Tibial nerve (tissue), 4 donors: ENCODE data around the gene YAF2. TPM values are rescaled to one million over a fixed set of nuclear protein-coding genes. Genes with fewer than 3 reads are reported as not detected.
A peak's percentile ranks its signal among the peaks of the same experiment; 100 is the strongest.
"Not testable (repeated sequence)": the region's sequence is repeated elsewhere in the genome, so short reads cannot be mapped to it uniquely, and the experiment has no call there.

Experiments used
- DNase-seq, 2 donors: peaks; one replicate each; pipeline ENCODE4 v3.0.0-alpha.2; 2019; ENCODE audit warnings: low spot score in 2 of 2
- H3K27ac ChIP-seq, 4 donors: fragments of 200-600 bp; sonication (generic) in 3 of 4; one replicate each; pipeline ENCODE4 v1.5.1; 2017 to 2019; ENCODE audit warnings: mild to moderate bottlenecking in 1 of 4
- H3K27me3 ChIP-seq, 2 donors: fragments of 200-600 bp; sonication (generic) in 1 of 2; one replicate each; pipeline versions ENCODE4 v1.5.1 to v1.6.0; 2017 to 2019
- H3K36me3 ChIP-seq, 3 donors: fragments of 200-600 bp; sonication (generic); one replicate each; pipeline ENCODE4 v1.5.1; 2018 to 2019
- H3K4me1 ChIP-seq, 4 donors: fragments of 200-600 bp; sonication (generic) in 3 of 4; one replicate each; pipeline ENCODE4 v1.5.1; 2017 to 2019
- H3K4me3 ChIP-seq, 4 donors: fragments of 200-600 bp; sonication (generic) in 3 of 4; one replicate each; pipeline ENCODE4 v1.5.1; 2017 to 2019; ENCODE audit warnings: mild to moderate bottlenecking in 1 of 4, moderate library complexity in 1 of 4
- H3K9me3 ChIP-seq, 4 donors: fragments of 200-600 bp; sonication (generic) in 3 of 4; one replicate each; pipeline ENCODE4 v1.5.1; 2017 to 2019
- EP300 ChIP-seq, 2 donors: sonication (generic); formaldehyde crosslinking; IDR thresholded peaks; one replicate each; pipeline ENCODE4 v1.6.1; 2017; ENCODE audit warnings: antibody characterized with exemption in 2 of 2, mild to moderate bottlenecking in 1 of 2
- POLR2A ChIP-seq, 2 donors: fragments of 450-650 bp; IDR thresholded peaks; one replicate each; pipeline ENCODE4 v1.6.1; 2017; ENCODE audit warnings: antibody characterized with exemption in 2 of 2, mild to moderate bottlenecking in 2 of 2, moderate library complexity in 2 of 2
- WGBS, 2 donors: methylation state at CpG; one replicate each; pipeline ENCODE4 v1.1.5; 2018; 5-methylcytosine and 5-hydroxymethylcytosine counted together
- total RNA-seq, 4 donors: library from RNA; depleted of rRNA; stranded (reverse); fragments of >200 nt; gene quantifications; one replicate each; pipeline ENCODE4 v1.1.0, GENCODE V29; 2016
- TF ChIP-seq, protein P1 (sequence below), 5 experiments: fragments of 200-600 bp in 3 of 5; fragments of 450-650 bp in 2 of 5; sonication (generic) in 3 of 5; IDR thresholded peaks; one replicate each; pipeline ENCODE4 v1.5.1; 2016 to 2019; ENCODE audit warnings: antibody characterized with exemption in 5 of 5, mild to moderate bottlenecking in 3 of 5, moderate library complexity in 2 of 5

YAF2 gene
- total RNA-seq, 4 donors from 2014 or later, result 25.7 to 66.0 (median 38.7) TPM

DNA sequence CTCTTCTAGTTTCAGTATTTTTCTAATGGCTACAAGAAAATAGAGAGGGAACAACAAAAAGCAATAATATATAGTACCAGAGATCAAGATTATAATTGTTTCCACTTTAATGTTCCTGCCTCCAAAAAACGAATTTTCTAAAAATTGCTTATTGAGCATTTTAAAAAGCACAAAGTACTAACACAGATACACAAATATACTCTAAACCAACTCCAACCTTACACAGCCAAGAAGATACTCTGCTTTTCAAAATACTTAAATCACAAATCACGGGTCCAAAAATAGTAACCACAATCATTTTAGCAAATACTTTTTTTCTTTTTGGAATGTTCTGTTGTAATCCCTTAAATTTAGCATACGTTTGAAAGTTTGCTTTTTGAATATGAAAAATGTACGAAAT lies 2.0 kb downstream of the YAF2 start:
- Histone ChIP-seq H3K27me3 (no peaks in the 10 kb centered on the region), H3K4me1 (peaks cover 0 to 53% (median 6%) of the 10 kb centered on the region in 4 donors), H3K36me3 (no peaks in the 10 kb centered on the region), H3K4me3 (no peak overlapping the region), H3K9me3 (no peaks in the 10 kb centered on the region), H3K27ac (peak overlapping the region; percentile 23 to 95 (median 75))
- DNase-seq, result no peak
- TF ChIP-seq, protein P1, sequence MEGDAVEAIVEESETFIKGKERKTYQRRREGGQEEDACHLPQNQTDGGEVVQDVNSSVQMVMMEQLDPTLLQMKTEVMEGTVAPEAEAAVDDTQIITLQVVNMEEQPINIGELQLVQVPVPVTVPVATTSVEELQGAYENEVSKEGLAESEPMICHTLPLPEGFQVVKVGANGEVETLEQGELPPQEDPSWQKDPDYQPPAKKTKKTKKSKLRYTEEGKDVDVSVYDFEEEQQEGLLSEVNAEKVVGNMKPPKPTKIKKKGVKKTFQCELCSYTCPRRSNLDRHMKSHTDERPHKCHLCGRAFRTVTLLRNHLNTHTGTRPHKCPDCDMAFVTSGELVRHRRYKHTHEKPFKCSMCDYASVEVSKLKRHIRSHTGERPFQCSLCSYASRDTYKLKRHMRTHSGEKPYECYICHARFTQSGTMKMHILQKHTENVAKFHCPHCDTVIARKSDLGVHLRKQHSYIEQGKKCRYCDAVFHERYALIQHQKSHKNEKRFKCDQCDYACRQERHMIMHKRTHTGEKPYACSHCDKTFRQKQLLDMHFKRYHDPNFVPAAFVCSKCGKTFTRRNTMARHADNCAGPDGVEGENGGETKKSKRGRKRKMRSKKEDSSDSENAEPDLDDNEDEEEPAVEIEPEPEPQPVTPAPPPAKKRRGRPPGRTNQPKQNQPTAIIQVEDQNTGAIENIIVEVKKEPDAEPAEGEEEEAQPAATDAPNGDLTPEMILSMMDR (IDR thresholded peaks at IDR 0.05), result no peak
- no peak for TF ChIP-seq POLR2A (IDR thresholded peaks at IDR 0.05)
- WGBS, 2 donors, result 50 to 59% methylated on average over 4 of the region's 4 CpGs

DNA sequence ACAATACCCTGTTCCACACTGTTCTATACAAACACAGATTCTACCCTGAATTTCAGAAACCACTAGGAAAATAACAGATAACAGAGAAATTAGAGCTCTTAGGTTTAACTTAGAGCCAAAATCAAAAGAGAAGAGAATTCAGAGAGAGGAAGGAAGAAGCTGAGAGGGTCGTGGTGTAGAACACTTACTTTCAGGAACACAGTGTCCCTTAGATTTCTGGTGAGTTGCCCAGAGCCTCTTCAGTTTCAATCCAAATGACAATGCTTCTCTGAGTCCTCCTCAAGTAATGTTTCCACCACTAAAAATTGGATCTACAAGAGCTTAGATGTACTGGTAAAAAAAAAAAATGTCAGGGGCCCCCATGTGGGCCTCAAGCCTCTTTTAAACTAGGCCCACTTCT lies 2.6 kb downstream of the YAF2 start:
- Histone ChIP-seq H3K9me3 (no peaks in the 10 kb centered on the region), H3K27ac (peak overlapping the region; percentile 23 to 95 (median 75)), H3K4me1 (peaks cover 0 to 56% (median 6%) of the 10 kb centered on the region in 4 donors), H3K36me3 (no peaks in the 10 kb centered on the region), H3K4me3 (peak overlapping the region in 1 of 4 donors; percentile 11), H3K27me3 (no peaks in the 10 kb centered on the region)
- TF ChIP-seq EP300 (IDR thresholded peaks at IDR 0.05) (no peak), POLR2A (IDR thresholded peaks at IDR 0.05) (no peak)
- TF ChIP-seq, protein P1 (IDR thresholded peaks at IDR 0.05), result no peak
- WGBS, 2 donors, result 0 to 3% methylated on average over 1 of the region's 1 CpG
- peak in 1 of 2 donors; percentile 66 for DNase-seq

DNA sequence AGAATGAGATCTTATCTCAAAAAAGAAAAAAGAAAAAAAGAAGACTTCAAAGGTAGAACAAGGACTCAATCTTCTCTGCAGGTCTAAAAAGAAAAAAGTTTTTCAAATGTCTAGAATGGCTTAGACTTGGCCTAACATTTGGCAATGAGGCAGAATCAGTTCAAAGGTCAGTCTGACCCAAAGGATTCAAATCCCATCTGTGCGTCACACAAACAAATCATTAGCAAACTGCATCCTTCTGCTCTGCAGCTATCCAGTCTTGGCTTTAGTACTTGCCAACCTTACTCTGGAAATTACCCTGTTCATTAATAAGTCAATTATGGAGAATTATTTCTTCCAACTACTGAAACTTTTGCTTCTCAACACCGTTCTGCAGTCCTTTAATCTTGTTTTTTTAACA lies 3.1 kb downstream of the YAF2 start:
- Histone ChIP-seq H3K9me3 (no peaks in the 10 kb centered on the region), H3K27me3 (no peaks in the 10 kb centered on the region), H3K36me3 (no peaks in the 10 kb centered on the region), H3K27ac (peak overlapping the region in 3 of 4 donors; percentile 60 to 95 (median 90)), H3K4me1 (peaks cover 0 to 59% (median 6%) of the 10 kb centered on the region in 4 donors), H3K4me3 (peak overlapping the region in 1 of 4 donors; percentile 11)
- TF ChIP-seq, protein P1 (IDR thresholded peaks at IDR 0.05), result no peak
- no peak for TF ChIP-seq POLR2A (IDR thresholded peaks at IDR 0.05)
- peak in 1 of 2 donors; percentile 36 for TF ChIP-seq EP300 (IDR thresholded peaks at IDR 0.05)
- WGBS, 2 donors, result 38 to 55% methylated on average over 2 of the region's 2 CpGs
- peak in 1 of 2 donors; percentile 36 for DNase-seq

DNA sequence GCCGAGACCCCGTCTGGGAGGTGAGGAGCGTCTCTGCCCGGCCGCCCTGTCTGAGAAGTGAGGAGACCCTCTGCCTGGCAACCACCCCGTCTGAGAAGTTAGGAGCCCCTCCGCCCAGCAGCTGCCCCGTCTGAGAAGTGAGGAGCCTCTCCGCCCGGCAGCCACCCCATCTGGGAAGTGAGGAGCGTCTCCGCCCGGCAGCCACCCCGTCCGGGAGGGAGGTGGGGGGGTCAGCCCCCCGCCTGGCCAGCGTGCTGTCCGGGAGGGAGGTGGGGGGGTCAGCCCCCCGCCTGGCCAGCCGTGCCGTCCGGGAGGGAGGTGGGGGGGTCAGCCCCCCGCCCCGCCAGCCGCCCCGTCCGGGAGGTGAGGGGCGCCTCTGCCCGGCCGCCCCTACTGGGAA lies 10.5 kb downstream of the YAF2 start:
- not testable (repeated sequence) for H3K36me3 ChIP-seq, H3K9me3 ChIP-seq, H3K27me3 ChIP-seq, H3K27ac ChIP-seq, H3K4me3 ChIP-seq, DNase-seq
- H3K4me1 ChIP-seq, result peaks cover 0 to 18% (median 0%) of the 10 kb centered on the region in 4 donors
- WGBS, 2 donors, result no CpG with 5 or more reads among the region's 30 CpGs

DNA sequence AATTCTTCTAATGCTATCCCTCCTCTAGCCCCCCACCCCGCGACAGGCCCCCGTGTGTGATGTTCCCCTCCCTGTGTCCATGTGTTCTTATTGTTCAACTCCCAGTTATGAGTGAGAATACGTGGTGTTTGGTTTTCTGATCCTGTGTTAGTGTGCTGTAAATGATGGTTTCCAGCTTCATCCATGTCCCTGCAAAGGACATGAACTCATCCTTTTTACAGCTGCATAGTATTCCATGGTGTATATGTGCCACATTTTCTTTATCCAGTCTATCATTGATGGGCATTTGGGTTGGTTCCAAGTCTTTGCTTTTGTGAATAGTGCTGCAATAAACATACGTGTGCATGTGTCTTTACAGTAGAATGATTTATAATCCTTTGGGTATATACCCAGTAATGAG lies 13.5 kb downstream of the YAF2 start:
- H3K27ac ChIP-seq, H3K4me1 ChIP-seq, H3K27me3 ChIP-seq, H3K4me3 ChIP-seq, H3K36me3 ChIP-seq, DNase-seq, H3K9me3 ChIP-seq: not testable (repeated sequence)
- 96 to 98% methylated on average over 5 of the region's 5 CpGs for WGBS, 2 donors

DNA sequence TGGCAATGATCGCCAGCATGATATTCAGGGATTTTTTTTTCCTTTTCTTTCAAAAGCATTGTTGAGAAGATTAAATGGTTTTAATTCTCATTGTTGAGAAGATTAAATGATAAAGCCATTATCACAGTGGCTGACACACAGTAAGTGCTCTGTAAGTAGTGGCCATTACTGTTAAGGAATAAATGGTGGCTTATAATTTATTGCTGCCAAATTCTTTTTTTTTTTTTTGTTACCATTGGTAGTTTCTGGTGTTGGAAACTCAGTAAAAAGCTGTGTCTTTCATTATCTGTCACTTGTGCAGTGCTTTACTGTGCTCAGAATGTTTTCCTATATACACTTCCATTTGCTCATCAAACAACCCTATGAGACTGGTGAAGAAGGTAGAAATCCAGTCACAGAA lies 15.3 kb downstream of the YAF2 start:
- Histone ChIP-seq H3K4me1 (peaks cover 0 to 7% (median 0%) of the 10 kb centered on the region in 4 donors), H3K4me3 (no peak overlapping the region), H3K9me3 (no peaks in the 10 kb centered on the region), H3K36me3 (peaks cover 0 to 8% (median 0%) of the 10 kb centered on the region in 3 donors), H3K27me3 (no peaks in the 10 kb centered on the region), H3K27ac (no peak overlapping the region)
- DNase-seq, result no peak
- TF ChIP-seq EP300 (IDR thresholded peaks at IDR 0.05) (no peak), POLR2A (IDR thresholded peaks at IDR 0.05) (no peak)
- TF ChIP-seq, protein P1 (IDR thresholded peaks at IDR 0.05), result no peak
- WGBS, 2 donors, result 93 to 97% methylated on average over 1 of the region's 1 CpG
